OCI-LY7 (cell line): ENCODE data around the gene PMIS2. TPM values are rescaled to one million over a fixed set of nuclear protein-coding genes. Genes with fewer than 3 reads are reported as not detected.

ENCODE experiments used
- BruUV-seq: library from RNA; stranded (reverse); fragments of 400-500 nt; replicated peaks from 2 replicates; lab custom pipeline; 2021; lab: Mats Ljungman, UMichigan
- CTCF ChIA-PET: fragments of 300-600 bp; sonication (Branson Sonifier 250); formaldehyde crosslinking; loops from one replicate; lab custom pipeline; 2022; ENCODE audit warnings: antibody characterized with exemption; ENCODE audit not compliant: unreplicated experiment; lab: Charles Lee
- POLR2A ChIA-PET: fragments of 300-600 bp; sonication (Branson Sonifier 250); formaldehyde crosslinking; loops from one replicate; lab custom pipeline; 2022; ENCODE audit warnings: antibody characterized with exemption; lab: Charles Lee
- DNase-seq: peaks from one replicate; pipeline ENCODE4 v3.0.0-alpha.2; 2015; ENCODE audit warnings: low spot score
- H2AFZ ChIP-seq: fragments of 200-600 bp; sonication (generic), shearing (Covaris generic); 2 replicates; pipeline ENCODE4 v1.6.1; 2014; ENCODE audit warnings: mild to moderate bottlenecking, antibody characterized with exemption, low read length, moderate library complexity
- H3K27ac ChIP-seq: fragments of 200-600 bp; sonication (generic); 2 replicates; pipeline ENCODE4 v1.5.1; 2014; ENCODE audit warnings: mixed run types, low read depth, mild to moderate bottlenecking, moderate library complexity, low read length, inconsistent platforms; ENCODE audit not compliant: poor library complexity, severe bottlenecking
- H3K36me3 ChIP-seq: fragments of 200-600 bp; sonication (generic); 2 replicates; pipeline ENCODE4 v1.6.1; 2014; ENCODE audit warnings: mild to moderate bottlenecking, antibody characterized with exemption, low read length, moderate library complexity, mixed read lengths; ENCODE audit not compliant: insufficient read depth
- H3K4me1 ChIP-seq: fragments of 200-600 bp; sonication (generic); 2 replicates; pipeline ENCODE4 v1.5.1; 2014; ENCODE audit warnings: mild to moderate bottlenecking, low read length; ENCODE audit not compliant: insufficient read depth, poor library complexity, severe bottlenecking
- H3K4me2 ChIP-seq: fragments of 200-600 bp; sonication (generic); 2 replicates; pipeline ENCODE4 v1.6.1; 2014; ENCODE audit warnings: mild to moderate bottlenecking, low read length
- H3K4me3 ChIP-seq: fragments of 200-600 bp; sonication (generic); 2 replicates; pipeline ENCODE4 v1.5.1; 2014; ENCODE audit warnings: mild to moderate bottlenecking, low read depth, low read length; ENCODE audit not compliant: poor library complexity, severe bottlenecking
- H3K79me2 ChIP-seq: fragments of 200-600 bp; sonication (generic); 2 replicates; pipeline ENCODE4 v1.6.1; 2016; ENCODE audit warnings: low read depth, mild to moderate bottlenecking, low read length, moderate library complexity, mixed read lengths; ENCODE audit not compliant: insufficient read depth
- H3K9me2 ChIP-seq: fragments of 200-600 bp; sonication (generic); 2 replicates; pipeline ENCODE4 v1.6.1; 2016; ENCODE audit warnings: mild to moderate bottlenecking, low read length, mixed read lengths; ENCODE audit not compliant: insufficient read depth
- H3K9me3 ChIP-seq: fragments of 200-600 bp; sonication (generic); 2 replicates; pipeline ENCODE4 v1.6.1; 2014; ENCODE audit warnings: mild to moderate bottlenecking, mixed run types, low read length, mixed read lengths
- H4K20me1 ChIP-seq: fragments of 200-600 bp; sonication (generic); 2 replicates; pipeline ENCODE4 v1.6.1; 2014; ENCODE audit warnings: mild to moderate bottlenecking, antibody characterized with exemption, low read length, moderate library complexity, mixed read lengths; ENCODE audit not compliant: insufficient read depth
- CTCF ChIP-seq: fragments of 200-600 bp; sonication (generic); conservative IDR thresholded peaks from 2 replicates; pipeline ENCODE4 v1.5.1; 2014; ENCODE audit warnings: mild to moderate bottlenecking, antibody characterized with exemption, low read length, moderate library complexity, mixed read lengths
- EZH2phosphoT487 ChIP-seq: fragments of 200-600 bp; sonication (generic); IDR thresholded peaks from 2 replicates; pipeline ENCODE4 v1.6.1; 2018; ENCODE audit warnings: low read depth, borderline replicate concordance, mild to moderate bottlenecking, mixed run types, antibody characterized with exemption, low read length, moderate library complexity, mixed read lengths
- intact Hi-C: fragments of 100-400 bp; cut with micrococcal nuclease; formaldehyde crosslinking; loops from one replicate; pipeline ENCODE4 v1.10.0; 2022; ENCODE audit not compliant: unreplicated experiment
- total RNA-seq, 2 experiments: library from RNA; depleted of rRNA in 1 of 2; stranded (reverse); fragments of >200 nt in 1 of 2; shearing (Covaris generic) in 1 of 2; gene quantifications; 2 replicates each; pipeline ENCODE4 v1.2.3, GENCODE V29; 2014 to 2022

The PMIS2 gene
- total RNA-seq, 2 experiments from 2014 or later = not detected

GRCh38 chr19:35562336-35562735 lies 23.6 kb upstream of the PMIS2 start:
- Histone ChIP-seq H3K9me3 (no peaks in the 10 kb centered on the region), H4K20me1 (no peaks in the 10 kb centered on the region), H3K9me2 (no peaks in the 10 kb centered on the region), H3K4me1 (peaks cover 18% of the 10 kb centered on the region), H3K79me2 (no peaks in the 10 kb centered on the region), H2AFZ (no peak overlapping the region), H3K36me3 (no peaks in the 10 kb centered on the region), H3K4me2 (no peak overlapping the region), H3K27ac (no peak overlapping the region), H3K4me3 (no peak overlapping the region)
- ChIA-PET CTCF (interaction anchor here (0.6 kb wide), 1 partner anchor 100 kb away, joined by 3 read pairs; no protein-coding TSS in a partner anchor), POLR2A (no interaction called here)
- BruUV-seq = no TSS peak
- intact Hi-C loops = no loop called here
- TF ChIP-seq CTCF (no peak), EZH2phosphoT487 (no peak)
- DNase-seq = no peak

- POLR2A ChIA-PET = no interaction called here
- H3K36me3 ChIP-seq = no peaks in the 10 kb centered on the region
- no peak overlapping the region for H3K4me3 ChIP-seq
- H3K27ac ChIP-seq = no peak overlapping the region
- no peaks in the 10 kb centered on the region for H3K79me2 ChIP-seq
- H2AFZ ChIP-seq = no peak overlapping the region
- TF ChIP-seq CTCF (no peak), EZH2phosphoT487 (no peak)
- DNase-seq = no peak
- no peaks in the 10 kb centered on the region for H3K9me3 ChIP-seq
- no peaks in the 10 kb centered on the region for H4K20me1 ChIP-seq
- intact Hi-C loops = no loop called here
- peaks cover 18% of the 10 kb centered on the region for H3K4me1 ChIP-seq
- CTCF ChIA-PET = interaction anchor here (0.6 kb wide), 1 partner anchor 101 kb away, joined by 3 read pairs; no protein-coding TSS in a partner anchor
- no peaks in the 10 kb centered on the region for H3K9me2 ChIP-seq
- BruUV-seq = no TSS peak
- no peak overlapping the region for H3K4me2 ChIP-seq
Observed at GRCh38 chr19:35562776-35563175, 23.2 kb upstream of the PMIS2 start.

GRCh38 chr19:35563207-35563829 lies 22.7 kb upstream of the PMIS2 start, which contains the start of gene ATP4A:
ATP4A (minus strand) TSS chr19:35563658; CDS start chr19:35563629, 29 bp downstream.
- Histone ChIP-seq H3K79me2 (no peaks in the 10 kb centered on the region), H3K4me2 (no peak within 1 kb of the TSS), H3K4me1 (peaks cover 13% of the 10 kb centered on the region), H4K20me1 (no peaks in the 10 kb centered on the region), H3K4me3 (no peak within 1 kb of the TSS), H3K9me2 (no peaks in the 10 kb centered on the region), H2AFZ (no peak within 1 kb of the TSS), H3K36me3 (no peaks in the 10 kb centered on the region), H3K27ac (no peak within 1 kb of the TSS), H3K9me3 (no peaks in the 10 kb centered on the region)
- TF ChIP-seq EZH2phosphoT487 = no peak
- no peak for TF ChIP-seq CTCF
- intact Hi-C loops = no loop called here
- DNase-seq = no peak
- BruUV-seq = no TSS peak
- ChIA-PET CTCF (no interaction called here), POLR2A (no interaction called here)
